Peyer's patch (tissue), 4 donors: ENCODE measurements around the gene SEC23B. TPM values are rescaled to one million over a fixed set of nuclear protein-coding genes. Genes with fewer than 3 reads are reported as not detected.

ENCODE experiments used
- DNase-seq, 3 donors: peaks; one replicate each; pipeline ENCODE4 v3.0.0-alpha.2; 2017 to 2019
- H3K27ac ChIP-seq, 4 donors: fragments of 200-600 bp; sonication (generic); one replicate each; pipeline ENCODE4 v1.5.1; 2016 to 2019
- H3K27me3 ChIP-seq, 2 donors: fragments of 200-600 bp; sonication (generic); one replicate each; pipeline ENCODE4 v1.5.1; 2019
- H3K36me3 ChIP-seq, 3 donors: fragments of 200-600 bp; sonication (generic); one replicate each; pipeline ENCODE4 v1.5.1; 2016 to 2019
- H3K4me1 ChIP-seq, 4 donors: fragments of 200-600 bp; sonication (generic); one replicate each; pipeline ENCODE4 v1.5.1; 2016 to 2019
- H3K4me3 ChIP-seq, 4 donors: fragments of 200-600 bp; sonication (generic); 1 replicate in 3 of 4; 2 replicates in 1 of 4; pipeline ENCODE4 v1.5.1; 2016 to 2019; ENCODE audit warnings: mild to moderate bottlenecking in 1 of 4
- H3K9me3 ChIP-seq, 4 donors: fragments of 200-600 bp; sonication (generic); one replicate each; pipeline ENCODE4 v1.5.1; 2016 to 2019; ENCODE audit warnings: mild to moderate bottlenecking in 1 of 4
- POLR2A ChIP-seq, 2 donors: fragments of 450-650 bp; IDR thresholded peaks; one replicate each; pipeline ENCODE4 v1.5.1; 2017; ENCODE audit warnings: antibody characterized with exemption in 2 of 2, mild to moderate bottlenecking in 2 of 2, moderate library complexity in 2 of 2
- total RNA-seq, 4 donors: library from RNA; depleted of rRNA; stranded (reverse); fragments of >200 nt; gene quantifications; one replicate each; pipeline ENCODE4 v1.1.0, GENCODE V29; 2016
- TF ChIP-seq, protein P1 (sequence below), 6 experiments: fragments of 450-650 bp in 4 of 6; fragments of 200-600 bp in 2 of 6; sonication (generic) in 1 of 6; IDR thresholded peaks; one replicate each; pipeline ENCODE4 v1.5.1; 2017 to 2019; ENCODE audit warnings: antibody characterized with exemption in 6 of 6, mild to moderate bottlenecking in 3 of 6, moderate library complexity in 1 of 6

The SEC23B gene
- 10 to 100 TPM; 31.3 to 43.7 (median 36.0) TPM for total RNA-seq

DNA sequence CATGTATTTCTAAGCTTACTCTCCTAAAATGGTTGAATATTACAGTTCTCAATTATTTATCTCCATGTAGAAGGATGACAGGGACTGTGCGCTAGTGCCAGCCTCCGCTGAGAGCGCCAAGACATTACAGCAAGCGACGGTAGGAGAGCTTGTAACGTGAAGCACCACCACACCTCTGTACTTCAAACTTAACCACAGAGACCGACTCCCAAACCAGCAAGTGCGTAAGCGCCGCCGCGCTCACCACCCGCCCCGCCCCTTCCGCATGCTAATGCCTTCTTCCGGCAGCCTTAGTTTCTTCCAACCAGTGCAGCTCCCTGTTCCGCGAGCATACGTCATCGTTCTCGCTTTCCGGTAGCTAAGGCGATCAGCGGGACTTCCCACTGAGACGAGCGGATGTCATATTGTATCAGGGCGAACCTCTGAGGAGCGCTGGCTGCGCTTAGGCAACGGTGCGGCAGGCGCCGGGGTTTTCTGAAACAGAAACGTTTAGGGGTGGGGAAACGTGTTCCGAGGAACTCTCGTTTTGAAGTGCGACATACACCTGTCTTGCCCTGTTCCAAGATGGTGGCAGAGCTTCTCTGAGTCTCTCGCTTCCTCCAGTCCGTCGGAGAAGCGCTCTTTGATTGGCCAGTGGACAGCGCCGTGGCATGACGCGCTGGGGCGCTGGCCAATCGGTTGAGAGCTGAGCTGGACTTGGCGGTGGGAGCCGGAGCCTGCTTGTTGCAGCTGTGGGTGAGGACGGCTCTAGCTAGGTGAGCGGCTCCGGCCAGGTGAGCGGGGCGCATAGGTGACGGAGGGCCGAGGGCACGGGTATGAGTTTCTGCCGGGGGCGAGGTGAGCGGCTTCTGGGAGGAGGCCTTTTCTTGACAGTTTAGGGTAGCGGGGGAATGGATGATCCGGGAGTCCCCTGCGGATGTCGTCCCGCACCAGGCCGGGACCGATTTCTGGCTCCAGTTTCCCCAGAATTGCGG lies at the start of gene SEC23B:
SEC23B (plus strand) TSS at position 723 of the 974 bp plus-strand sequence. CDS start 2,896 bp downstream, outside the sequence.
- peaks cover 0 to 9% (median 0%) of the 10 kb centered on the region in 4 donors for H3K4me1 ChIP-seq
- H3K9me3 ChIP-seq = no peaks in the 10 kb centered on the region
- H3K27me3 ChIP-seq = no peaks in the 10 kb centered on the region
- peak; percentile 96 to 100 (median 98) for DNase-seq
- TF ChIP-seq POLR2A (IDR thresholded peaks at IDR 0.05) = peak; percentile 71 to 87
- TF ChIP-seq, protein P1, sequence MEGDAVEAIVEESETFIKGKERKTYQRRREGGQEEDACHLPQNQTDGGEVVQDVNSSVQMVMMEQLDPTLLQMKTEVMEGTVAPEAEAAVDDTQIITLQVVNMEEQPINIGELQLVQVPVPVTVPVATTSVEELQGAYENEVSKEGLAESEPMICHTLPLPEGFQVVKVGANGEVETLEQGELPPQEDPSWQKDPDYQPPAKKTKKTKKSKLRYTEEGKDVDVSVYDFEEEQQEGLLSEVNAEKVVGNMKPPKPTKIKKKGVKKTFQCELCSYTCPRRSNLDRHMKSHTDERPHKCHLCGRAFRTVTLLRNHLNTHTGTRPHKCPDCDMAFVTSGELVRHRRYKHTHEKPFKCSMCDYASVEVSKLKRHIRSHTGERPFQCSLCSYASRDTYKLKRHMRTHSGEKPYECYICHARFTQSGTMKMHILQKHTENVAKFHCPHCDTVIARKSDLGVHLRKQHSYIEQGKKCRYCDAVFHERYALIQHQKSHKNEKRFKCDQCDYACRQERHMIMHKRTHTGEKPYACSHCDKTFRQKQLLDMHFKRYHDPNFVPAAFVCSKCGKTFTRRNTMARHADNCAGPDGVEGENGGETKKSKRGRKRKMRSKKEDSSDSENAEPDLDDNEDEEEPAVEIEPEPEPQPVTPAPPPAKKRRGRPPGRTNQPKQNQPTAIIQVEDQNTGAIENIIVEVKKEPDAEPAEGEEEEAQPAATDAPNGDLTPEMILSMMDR (IDR thresholded peaks at IDR 0.05) = no peak
- peaks cover 0 to 17% (median 0%) of the 10 kb centered on the region in 3 donors for H3K36me3 ChIP-seq
- H3K27ac ChIP-seq = peak within 1 kb of the TSS; percentile 92 to 97 (median 96)
- H3K4me3 ChIP-seq = peak within 1 kb of the TSS; percentile 55 to 99 (median 72)

DNA sequence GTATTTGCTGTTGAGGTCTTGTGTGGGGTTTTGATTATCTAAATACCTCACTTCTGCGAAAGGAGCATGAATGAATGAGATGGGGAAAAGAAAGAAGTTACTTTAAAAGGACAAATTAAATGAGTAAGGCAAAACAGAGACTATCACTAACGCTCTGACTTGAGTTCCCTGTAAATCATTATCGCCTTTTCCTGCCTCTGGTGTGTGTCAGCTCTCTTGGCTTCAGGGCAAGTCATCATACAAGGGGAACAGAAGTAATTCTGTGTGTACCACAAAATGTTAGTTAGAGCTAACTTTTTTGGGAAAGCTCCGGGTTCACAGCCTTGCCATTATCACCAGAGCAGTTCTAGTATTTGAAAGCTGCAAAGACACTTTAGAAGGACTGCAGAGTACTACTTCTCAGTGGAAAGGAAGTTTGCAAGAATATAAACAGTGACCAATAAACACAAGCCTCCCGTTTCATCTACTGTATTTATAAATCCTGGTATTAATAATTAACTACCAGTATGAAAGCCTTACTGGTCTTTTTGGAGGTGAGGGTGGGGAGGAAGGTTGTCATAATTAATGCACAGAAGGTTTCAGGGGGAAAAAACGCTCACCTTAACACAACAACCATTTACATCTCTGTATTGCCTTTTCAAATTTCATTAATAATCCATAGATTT lies 42.1 kb upstream of the SEC23B start:
- H3K27me3 ChIP-seq = no peaks in the 10 kb centered on the region
- peaks cover 0 to 7% (median 0%) of the 10 kb centered on the region in 3 donors for H3K36me3 ChIP-seq
- DNase-seq = no peak
- peak overlapping the region in 1 of 4 donors; percentile 82 for H3K4me3 ChIP-seq
- H3K4me1 ChIP-seq = peaks cover 0 to 12% (median 11%) of the 10 kb centered on the region in 4 donors
- TF ChIP-seq, protein P1 (IDR thresholded peaks at IDR 0.05) = no peak
- TF ChIP-seq POLR2A (IDR thresholded peaks at IDR 0.05) = no peak
- no peaks in the 10 kb centered on the region for H3K9me3 ChIP-seq
- no peak overlapping the region for H3K27ac ChIP-seq

DNA sequence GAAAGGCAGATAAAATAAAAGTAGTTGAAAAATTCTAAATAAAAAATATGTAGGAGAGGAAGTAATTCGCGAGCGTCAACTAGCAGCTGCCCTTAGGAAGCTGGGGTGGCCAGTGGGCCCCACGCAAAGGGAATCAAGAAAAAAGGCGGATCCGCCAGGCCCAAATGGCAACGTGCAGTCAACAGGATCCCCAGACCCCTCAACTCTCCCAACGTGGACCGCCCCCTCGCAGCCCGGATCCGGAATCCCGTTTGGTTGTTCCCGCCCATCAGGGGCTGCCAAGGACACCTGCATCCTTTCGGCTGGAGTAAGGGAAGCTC lies 41.2 kb upstream of the SEC23B start:
- DNase-seq = no peak
- H3K4me1 ChIP-seq = peaks cover 0 to 12% (median 11%) of the 10 kb centered on the region in 4 donors
- TF ChIP-seq, protein P1 (IDR thresholded peaks at IDR 0.05) = no peak
- TF ChIP-seq POLR2A (IDR thresholded peaks at IDR 0.05) = no peak
- peak overlapping the region; percentile 75 to 82 (median 80) for H3K4me3 ChIP-seq
- H3K36me3 ChIP-seq = peaks cover 0 to 16% (median 0%) of the 10 kb centered on the region in 3 donors
- peak overlapping the region in 3 of 4 donors; percentile 72 to 85 (median 80) for H3K27ac ChIP-seq
- no peaks in the 10 kb centered on the region for H3K9me3 ChIP-seq
- no peaks in the 10 kb centered on the region for H3K27me3 ChIP-seq

DNA sequence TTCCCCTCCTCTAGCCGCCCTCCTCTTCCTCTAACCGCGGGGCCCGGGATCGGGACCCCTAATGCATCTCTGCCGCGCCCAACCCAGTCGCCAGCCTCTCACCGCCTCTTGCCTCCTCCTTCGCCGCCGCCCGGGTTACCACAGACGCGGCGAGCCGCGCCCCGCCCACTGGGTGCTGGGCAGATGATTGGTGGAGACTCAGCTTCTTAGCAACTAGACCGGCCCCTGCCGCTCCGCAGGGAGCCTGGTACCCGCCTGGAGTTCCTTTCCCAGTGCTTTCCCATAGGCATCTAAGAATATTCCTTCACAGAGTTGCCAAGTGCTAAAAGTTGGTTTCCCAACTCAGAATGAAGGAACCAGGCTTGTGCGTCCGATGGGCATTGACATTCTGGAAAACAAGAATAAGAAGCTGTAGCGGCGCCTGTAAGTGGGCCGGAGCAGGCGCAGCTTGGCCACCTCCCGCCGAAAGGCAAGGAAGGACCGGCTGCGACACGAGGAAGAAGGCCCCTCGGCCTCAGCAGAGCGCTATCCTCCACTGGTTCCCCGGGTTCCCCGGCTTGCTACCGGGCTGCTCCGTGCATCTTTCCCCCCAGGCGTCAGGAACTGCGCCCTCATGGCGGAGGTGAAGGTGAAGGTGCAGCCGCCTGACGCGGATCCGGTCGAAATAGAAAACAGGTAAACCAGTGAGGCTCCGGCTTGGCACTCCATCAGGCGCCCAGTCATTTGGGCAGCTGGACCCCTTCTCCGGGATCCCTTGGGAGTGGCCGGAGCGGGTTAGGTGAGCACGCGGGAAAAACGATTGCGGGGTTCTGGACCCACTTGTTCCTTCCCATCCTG lies 40.6 kb upstream of the SEC23B start, which contains the start of the genes DZANK1 and POLR3F:
DZANK1 (minus strand) TSS at position 137 of the 837 bp plus-strand sequence. CDS start 1,672 bp downstream, outside the sequence.
POLR3F (plus strand) TSS at position 497 of the 837 bp plus-strand sequence; CDS start at position 614, 117 bp downstream.
- Histone ChIP-seq H3K4me1 (peaks cover 0 to 12% (median 11%) of the 10 kb centered on the region in 4 donors), H3K27ac (peak within 1 kb of the TSS; percentile 72 to 85 (median 80)), H3K4me3 (peak within 1 kb of the TSS; percentile 75 to 82 (median 80)), H3K36me3 (peaks cover 0 to 17% (median 0%) of the 10 kb centered on the region in 3 donors), H3K9me3 (no peaks in the 10 kb centered on the region), H3K27me3 (no peaks in the 10 kb centered on the region)
- peak in 1 of 2 donors; percentile 56 for TF ChIP-seq POLR2A (IDR thresholded peaks at IDR 0.05)
- TF ChIP-seq, protein P1 (IDR thresholded peaks at IDR 0.05) = peak in 1 of 6 experiments; percentile 16
- peak; percentile 95 to 98 (median 96) for DNase-seq
